ENCODE measurements around the gene PPIL3. TPM values are rescaled to one million over a fixed set of nuclear protein-coding genes. Genes with fewer than 3 reads are reported as not detected.

The PPIL3 gene
- polyA plus RNA-seq, 2 of the 4 experiments (the other 2 are of a cell fraction), result 27.5 to 75.6 TPM

GRCh38 chr2:200821686-200822245 lies 67.1 kb downstream of the PPIL3 start:
- peaks cover 3% of the 10 kb centered on the region; the same call in 1 of the 3 replicates for H3K4me1 ChIP-seq
- ChIA-PET POLR2A (no interaction called here), CTCF (interaction anchor here (0.5 to 2.4 kb wide), 2 partner anchors 84 to 108 kb away, joined by 3 to 11 read pairs; no protein-coding TSS in a partner anchor)
- TF ChIP-seq JUNB (IDR thresholded peaks at IDR 0.05), result no peak
- TF ChIP-seq HOXA7 (CRISPR knock-in tag; IDR thresholded peaks at IDR 0.05), result 0 out of 2 replicates have a peak, but pooled peaks have one; percentile 48
- 0 out of 2 replicates have a peak, but pooled peaks have one; percentile 42 for TF ChIP-seq TP53 (CRISPR knock-in tag; IDR thresholded peaks at IDR 0.05)
- TF ChIP-seq MAZ (IDR thresholded peaks at IDR 0.05; ENCODE audit: borderline replicate concordance, low read depth, low read length), result no peak
- H3K4me2 ChIP-seq, result no peak overlapping the region
- no peak for DNase-seq (ENCODE audit: low read depth in 1 of 2, low spot score in 1 of 2)
- no peak overlapping the region for H3K4me3 ChIP-seq
- no peak for FAIRE-seq
- WGBS (ENCODE audit: missing lambda C conversion rate), result 93% methylated on average over 6 of the region's 6 CpGs
- ATAC-seq, result no peak
- no peaks in the 10 kb centered on the region for H3K9me3 ChIP-seq
- no peak overlapping the region for H3K27ac ChIP-seq

Small RNA genes lying within 50 kb of the gene (small RNA-seq; reads per million reads assigned to genes)
- 0 reads per million in 6 experiments for gene RF00019
- gene RNA5SP115, result 0 reads per million in 6 experiments
- 0 to 0.97 (median 0) reads per million in 6 experiments for gene RNU6-312P
- 0 to 2.3 (median 0.17) reads per million in 6 experiments for gene RNU6-31P
- 0 reads per million in 6 experiments for gene RNU6-762P

Other genes starting within 250 kb of the PPIL3 start
- 439 and 494 TPM in 2 replicates for gene BZW1, start 77.2 kb downstream of the PPIL3 start, polyA plus RNA-seq (2011; rRNA removed)
- 401 to 422 TPM (median 419 TPM) in 3 replicates for gene BZW1, start 77.2 kb downstream of the PPIL3 start, polyA plus RNA-seq (2017; fragmentation: RNase III; extraction: RNeasy Plus Mini Kit Qiagen cat#74134 plus additional on column Dnase treatment)
- 85.4 and 88.3 TPM in 2 replicates for gene CLK1, start 24.4 kb downstream of the PPIL3 start, polyA plus RNA-seq (2011; rRNA removed)
- gene CLK1, start 24.4 kb downstream of the PPIL3 start, polyA plus RNA-seq (2017; fragmentation: RNase III; extraction: RNeasy Plus Mini Kit Qiagen cat#74134 plus additional on column Dnase treatment), result 35.5 to 39.8 TPM (median 36.5 TPM) in 3 replicates
- gene NIF3L1, start 294 bp upstream of the PPIL3 start, polyA plus RNA-seq (2011; rRNA removed), result 103 and 127 TPM in 2 replicates
- gene NIF3L1, start 294 bp upstream of the PPIL3 start, polyA plus RNA-seq (2017; fragmentation: RNase III; extraction: RNeasy Plus Mini Kit Qiagen cat#74134 plus additional on column Dnase treatment), result 47.0 to 49.5 TPM (median 47.3 TPM) in 3 replicates
- gene ORC2, start 74.6 kb upstream of the PPIL3 start, polyA plus RNA-seq (2011; rRNA removed), result 20.9 and 23.3 TPM in 2 replicates
- gene ORC2, start 74.6 kb upstream of the PPIL3 start, polyA plus RNA-seq (2017; fragmentation: RNase III; extraction: RNeasy Plus Mini Kit Qiagen cat#74134 plus additional on column Dnase treatment), result 20.7 to 24.5 TPM (median 22.9 TPM) in 3 replicates
- 5.8 and 7.3 TPM in 2 replicates for gene HYCC2, start 182.6 kb upstream of the PPIL3 start, polyA plus RNA-seq (2011; rRNA removed)
- gene HYCC2, start 182.6 kb upstream of the PPIL3 start, polyA plus RNA-seq (2017; fragmentation: RNase III; extraction: RNeasy Plus Mini Kit Qiagen cat#74134 plus additional on column Dnase treatment), result 2.4 to 3.0 TPM (median 2.9 TPM) in 3 replicates
- 103 and 162 TPM in 2 replicates for gene NDUFB3, start 182.9 kb upstream of the PPIL3 start, polyA plus RNA-seq (2011; rRNA removed)
- 220 to 232 TPM (median 223 TPM) in 3 replicates for gene NDUFB3, start 182.9 kb upstream of the PPIL3 start, polyA plus RNA-seq (2017; fragmentation: RNase III; extraction: RNeasy Plus Mini Kit Qiagen cat#74134 plus additional on column Dnase treatment)
- gene CFLAR, start 227.1 kb upstream of the PPIL3 start, polyA plus RNA-seq (2011; rRNA removed), result 64.0 and 89.4 TPM in 2 replicates
- 56.5 to 64.0 TPM (median 56.5 TPM) in 3 replicates for gene CFLAR, start 227.1 kb upstream of the PPIL3 start, polyA plus RNA-seq (2017; fragmentation: RNase III; extraction: RNeasy Plus Mini Kit Qiagen cat#74134 plus additional on column Dnase treatment)